H7 (cell line): Measurements from ENCODE around the gene CWF19L2. TPM values are rescaled to one million over a fixed set of nuclear protein-coding genes. Genes with fewer than 3 reads are reported as not detected.

Source experiments
- DNase-seq: peaks from one replicate; pipeline ENCODE4 v3.0.0; 2012
- H3K27me3 ChIP-seq: 2 replicates; pipeline ENCODE4 v1.6.0; 2011; ENCODE audit warnings: mild to moderate bottlenecking, low read length; ENCODE audit not compliant: control insufficient read depth, insufficient read depth
- H3K36me3 ChIP-seq: replicated peaks from 2 replicates; pipeline ENCODE4 v1.5.1; 2011; ENCODE audit warnings: low read length; ENCODE audit not compliant: control insufficient read depth, insufficient read depth
- H3K4me3 ChIP-seq: 2 replicates; pipeline ENCODE4 v1.5.1; 2011; ENCODE audit warnings: low read depth, mild to moderate bottlenecking, control low read depth, low read length, moderate library complexity; ENCODE audit not compliant: insufficient read depth
- total RNA-seq: library from RNA; depleted of rRNA; stranded (reverse); fragments of >200 nt; shearing (Covaris generic); gene quantifications from 2 replicates; pipeline ENCODE4 v1.2.3, GENCODE V29; 2014; rRNA removed

Gene CWF19L2
- total RNA-seq, 1 experiment from 2014 or later = 9.8 TPM

GRCh38 chr11:107307991-107308390, 149.6 kb downstream of the CWF19L2 start:
- no peaks in the 10 kb centered on the region for H3K27me3 ChIP-seq
- DNase-seq = no peak
- H3K4me3 ChIP-seq = no peak overlapping the region
- H3K36me3 ChIP-seq = no peaks in the 10 kb centered on the region

GRCh38 chr11:107301878-107302277, 155.7 kb downstream of the CWF19L2 start:
- DNase-seq = no peak
- Histone ChIP-seq H3K4me3 (no peak overlapping the region), H3K36me3 (no peaks in the 10 kb centered on the region), H3K27me3 (no peaks in the 10 kb centered on the region)

- H3K4me3 ChIP-seq = peak overlapping the region; percentile 20; the same call in 1 of the 2 replicates
- DNase-seq = no peak
Observed at GRCh38 chr11:107293677-107294344, 163.8 kb downstream of the CWF19L2 start.

GRCh38 chr11:107282195-107282594, 175.4 kb downstream of the CWF19L2 start:
- H3K36me3 ChIP-seq = no peaks in the 10 kb centered on the region
- DNase-seq = no peak
- no peaks in the 10 kb centered on the region for H3K27me3 ChIP-seq
- H3K4me3 ChIP-seq = no peak overlapping the region

More at GRCh38 chr11:107293677-107294344, 163.8 kb downstream of the CWF19L2 start:
- Histone ChIP-seq H3K36me3 (no peaks in the 10 kb centered on the region), H3K27me3 (no peaks in the 10 kb centered on the region)

Other genes with a start within 250 kb of the CWF19L2 start
- gene ALKBH8, start 107.9 kb upstream of the CWF19L2 start, total RNA-seq = 5.3 and 7.0 TPM in 2 replicates
- 0.07 and 0.15 TPM in 2 replicates for gene ELMOD1, start 133.3 kb upstream of the CWF19L2 start, total RNA-seq